Activated gamma-delta T cell (primary cell): ENCODE data around the gene PXT1.
"Not testable (repeated sequence)": the region's sequence is repeated elsewhere in the genome, so short reads cannot be mapped to it uniquely, and the experiment has no call there.

Experiments
- DNase-seq: peaks from one replicate; lab custom pipeline; 2025; lab: John Stamatoyannopoulos, UW
- total RNA-seq, 2 donors: gene quantifications; one replicate each; lab custom pipeline; 2026; lab: John Stamatoyannopoulos, UW

The PXT1 gene, protein sequence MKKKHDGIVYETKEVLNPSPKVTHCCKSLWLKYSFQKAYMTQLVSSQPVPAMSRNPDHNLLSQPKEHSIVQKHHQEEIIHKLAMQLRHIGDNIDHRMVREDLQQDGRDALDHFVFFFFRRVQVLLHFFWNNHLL
- total RNA-seq: 0.10 to 0.39 reads per million in 2 donors

DNA sequence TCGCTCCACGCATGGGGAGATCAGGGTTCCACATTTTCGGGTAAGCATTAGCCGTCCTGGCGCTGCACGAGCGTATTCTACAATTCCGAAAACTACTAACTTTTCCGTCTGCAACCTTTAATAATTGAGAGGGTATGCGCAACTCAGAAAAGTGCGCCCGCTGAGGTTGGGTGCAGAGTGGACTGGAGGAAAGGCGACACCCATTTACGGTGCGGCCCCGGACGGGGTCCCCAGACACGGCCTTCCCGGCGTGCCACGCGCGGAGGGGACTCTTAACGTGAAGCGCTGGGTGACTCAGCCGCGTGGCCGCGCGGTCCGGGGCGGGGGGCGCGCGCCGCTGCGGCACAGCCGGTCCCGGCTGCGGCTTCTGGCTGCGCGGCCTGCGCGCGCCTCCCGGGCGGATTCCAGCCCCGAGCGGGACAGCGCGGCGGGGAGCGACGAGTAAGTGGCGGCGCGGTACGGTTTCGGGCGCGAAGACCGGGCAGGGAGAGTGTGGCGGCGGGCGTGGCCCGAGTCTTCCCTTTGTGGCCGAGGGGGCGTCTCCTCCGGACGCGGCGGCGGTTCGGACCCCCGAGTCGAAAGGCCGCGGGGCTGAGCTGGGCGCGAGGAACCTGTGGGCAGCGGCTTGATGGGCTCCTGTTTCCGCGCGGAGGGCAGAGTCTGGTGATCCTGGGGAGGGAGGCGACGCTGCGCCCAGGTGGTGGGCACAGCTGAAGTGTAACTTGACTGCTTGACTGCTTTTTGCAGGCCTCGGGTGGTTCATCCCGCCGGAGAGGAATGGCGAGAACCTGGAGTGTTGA, at the start of gene PXT1, which contains the start of gene KCTD20:
Gene PXT1 (minus strand): TSS at position 184 of the 800 bp plus-strand sequence. CDS start 16,772 bp downstream, outside the sequence.
Gene KCTD20 (plus strand): TSS at position 330 of the 800 bp plus-strand sequence. CDS start 27,098 bp downstream, outside the sequence.
- DNase-seq: peak; percentile 80

DNA sequence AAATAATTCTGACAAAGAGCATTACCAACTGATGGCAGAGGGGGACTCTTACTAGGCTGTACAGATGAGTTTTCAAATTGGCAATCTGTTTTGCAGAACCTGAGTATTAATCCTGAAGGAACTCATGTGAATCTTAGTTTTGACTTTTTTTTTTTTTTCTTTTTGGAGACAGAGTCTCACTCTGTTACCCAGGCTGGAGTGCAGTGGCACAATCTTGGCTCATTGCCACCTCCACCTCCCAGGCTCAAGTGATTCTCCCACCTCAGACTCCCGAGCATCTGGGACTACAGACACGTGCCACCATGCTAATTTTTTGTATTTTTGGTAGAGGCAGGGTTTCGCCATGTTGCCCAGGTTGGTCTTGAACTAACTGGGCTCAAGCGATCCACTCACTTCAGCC, 49.4 kb upstream of the PXT1 start:
- DNase-seq: no peak

DNA sequence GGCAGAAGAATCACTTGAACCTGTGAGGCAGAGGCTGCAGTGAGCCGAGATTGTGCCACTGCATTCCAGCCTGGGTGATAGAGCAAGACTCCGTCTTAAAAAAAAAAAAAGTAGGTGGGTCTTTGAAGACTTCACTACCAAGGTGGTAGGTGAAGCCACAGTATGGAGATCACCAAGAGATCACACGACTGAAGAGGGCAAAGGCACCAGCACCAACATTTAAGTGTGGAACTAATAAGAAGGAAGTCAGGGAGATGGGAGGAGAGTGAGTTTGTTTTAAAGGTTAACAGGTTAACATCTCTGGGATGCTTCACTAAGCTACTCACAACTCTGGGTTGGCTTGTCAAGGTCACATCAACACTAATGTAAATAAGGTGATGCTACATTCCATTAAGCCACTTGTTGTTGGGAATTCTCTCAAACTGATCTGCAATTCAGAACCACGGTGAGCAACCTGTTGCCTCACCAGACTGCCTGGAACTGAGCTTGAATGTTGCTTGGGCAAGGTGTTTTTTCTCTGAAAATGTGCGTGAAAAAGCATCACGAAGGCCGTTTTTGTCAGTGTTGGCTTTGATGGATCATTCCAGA, 48.8 kb upstream of the PXT1 start:
- DNase-seq: no peak

DNA sequence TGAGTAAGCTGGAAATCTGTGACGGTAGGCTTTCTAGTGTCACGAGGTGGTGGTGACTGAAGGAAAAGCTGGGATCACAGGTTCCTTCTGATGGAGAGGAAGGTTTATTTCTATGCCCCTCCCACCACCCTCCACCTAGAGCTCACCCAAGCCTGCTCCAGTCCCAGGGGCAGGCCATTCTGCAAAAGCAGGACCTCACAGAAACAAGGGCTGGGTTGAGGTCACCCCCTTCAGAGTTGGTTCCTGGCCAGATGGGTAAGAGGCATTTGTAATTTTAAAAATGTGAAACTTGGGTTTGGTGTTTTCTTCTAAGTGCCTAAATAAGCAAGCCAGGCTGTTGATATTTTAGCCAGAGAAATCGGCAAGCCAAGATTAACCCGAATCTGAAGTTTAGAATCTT, 46.8 kb upstream of the PXT1 start:
- DNase-seq: no peak

DNA sequence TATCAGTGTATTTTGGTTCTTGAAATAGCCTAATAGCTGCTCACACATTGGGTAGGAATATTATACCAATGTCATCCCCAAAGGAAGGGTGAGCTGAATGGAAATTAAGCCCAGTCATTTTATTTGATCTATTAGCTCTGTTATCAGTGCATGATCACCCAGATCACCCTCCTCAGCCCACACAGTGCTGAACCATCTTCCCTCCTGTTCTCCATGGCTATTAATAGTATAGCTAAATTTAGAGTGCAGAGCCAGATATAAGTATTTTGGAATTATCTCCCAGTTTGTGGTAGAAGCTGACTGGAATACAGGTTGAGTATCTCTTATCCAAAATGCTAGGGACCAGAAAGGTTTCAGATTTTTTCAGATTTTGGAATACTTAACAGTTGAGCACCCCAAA, 45.6 kb upstream of the PXT1 start:
- DNase-seq: no peak

DNA sequence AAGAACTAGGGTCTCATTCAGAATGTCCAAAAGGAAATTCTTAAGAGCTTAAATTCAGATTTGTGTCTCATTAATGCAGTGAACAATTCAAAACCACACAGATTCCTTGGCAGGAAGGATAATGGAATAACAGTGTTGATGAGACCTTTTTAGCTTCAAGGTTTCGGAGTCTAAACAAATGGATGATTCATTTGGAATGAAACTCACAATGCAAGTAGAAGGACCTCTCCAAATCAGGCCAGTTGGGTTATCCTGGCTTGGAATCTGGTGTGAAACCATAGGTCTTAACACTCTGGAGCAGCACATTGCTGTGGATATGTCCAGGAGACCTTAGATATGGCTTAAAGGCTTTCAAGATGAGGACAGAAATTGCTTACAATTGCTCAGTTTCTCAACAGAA, 45.0 kb upstream of the PXT1 start:
- no peak for DNase-seq

DNA sequence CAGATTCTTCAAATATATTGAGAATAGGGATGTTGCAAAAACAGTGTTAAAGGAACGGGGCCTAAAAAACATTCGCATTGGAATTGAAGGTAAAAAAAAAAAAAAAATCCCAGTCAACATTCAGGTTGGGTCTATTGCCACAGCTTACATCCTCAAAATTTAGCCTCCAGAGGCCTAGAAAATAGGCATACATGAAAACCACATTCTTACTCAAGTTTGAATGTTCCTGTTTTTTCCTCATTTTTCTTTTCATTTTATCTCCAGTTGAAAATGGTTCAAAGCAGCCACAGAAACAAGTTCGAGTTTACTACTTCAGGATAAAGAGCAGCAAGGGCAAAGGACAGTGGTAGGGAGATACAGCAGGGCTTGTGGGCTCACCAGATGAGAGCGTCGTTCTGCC, 42.1 kb upstream of the PXT1 start:
- no peak for DNase-seq

DNA sequence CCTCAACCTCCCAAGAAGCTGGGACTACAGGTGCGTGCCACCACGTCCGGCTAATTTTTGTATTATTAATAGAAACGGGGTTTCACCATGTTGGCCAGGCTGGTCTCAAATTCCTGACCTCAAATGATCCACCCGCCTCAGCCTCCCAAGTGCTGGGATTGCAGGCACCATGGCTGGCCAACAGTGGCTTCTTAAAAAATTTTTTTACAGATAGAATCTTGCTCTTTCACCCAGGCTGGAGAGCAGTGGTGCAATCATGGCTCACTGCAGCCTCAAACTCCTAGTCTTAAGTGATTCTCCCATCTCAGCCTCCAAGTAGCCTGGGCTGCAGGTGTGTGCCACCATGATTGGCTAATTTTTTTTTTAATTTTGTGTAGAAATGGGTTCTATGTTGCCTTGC, 40.7 kb upstream of the PXT1 start:
- DNase-seq: not testable (repeated sequence)

DNA sequence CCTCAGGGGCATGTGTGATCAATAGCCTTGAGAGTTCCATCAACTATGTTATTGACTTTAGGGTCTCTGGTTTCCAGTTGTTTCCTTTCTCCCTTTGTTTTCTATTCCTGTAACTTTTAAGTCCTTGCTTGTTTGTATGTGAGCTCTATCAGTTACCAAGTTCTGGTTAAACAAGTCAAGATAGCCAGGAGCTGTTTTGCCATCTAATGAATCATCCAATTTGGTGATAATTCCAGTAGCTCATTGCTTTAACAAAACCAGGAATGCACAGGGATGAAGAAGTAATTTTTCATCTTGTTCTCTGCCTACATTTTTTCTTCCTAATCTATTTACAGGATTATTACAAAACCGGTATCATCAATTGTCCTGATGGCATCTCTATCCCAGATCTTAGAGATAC, 36.6 kb upstream of the PXT1 start:
- no peak for DNase-seq

DNA sequence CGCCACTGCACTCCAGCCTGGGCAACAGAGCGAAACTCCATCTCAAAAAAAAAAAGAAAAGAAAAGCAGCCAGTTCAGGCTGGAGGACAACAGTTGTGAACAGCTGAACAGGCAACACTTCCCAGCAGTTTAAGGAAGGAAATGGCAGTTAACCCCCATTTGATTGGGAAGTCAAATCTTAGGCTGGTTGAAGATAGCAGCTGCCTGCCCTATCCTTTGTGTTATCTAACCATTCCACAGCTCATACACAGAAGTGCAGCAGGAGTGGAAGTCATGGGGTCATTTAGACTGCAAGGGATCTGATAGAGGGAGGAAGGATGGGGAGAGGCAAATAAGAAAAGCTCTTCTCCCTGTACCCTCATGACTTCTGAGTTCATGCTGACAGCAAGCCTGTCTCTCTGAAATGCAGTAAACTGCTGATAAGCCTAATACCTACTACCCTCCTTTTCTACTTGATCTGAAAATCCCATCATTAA, 35.4 kb upstream of the PXT1 start:
- no peak for DNase-seq

DNA sequence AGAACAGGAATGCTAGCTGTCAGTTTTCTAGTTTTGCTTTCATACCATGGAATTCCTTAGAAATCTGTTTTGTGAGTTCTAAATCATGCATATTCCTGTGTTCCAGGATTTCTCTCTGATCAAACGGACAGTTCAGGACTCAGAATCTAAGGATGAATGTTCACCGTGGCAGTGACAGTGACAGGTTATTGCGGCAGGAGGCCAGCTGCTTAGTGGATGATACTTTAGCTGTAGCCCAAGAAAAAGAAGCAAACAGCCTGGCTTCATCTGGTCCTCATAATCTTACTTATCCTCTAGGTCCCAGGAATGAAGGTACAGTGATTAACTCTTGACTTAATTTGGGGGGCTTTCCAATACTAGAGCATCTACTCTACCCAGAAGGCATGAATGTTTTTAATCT, 27.3 kb upstream of the PXT1 start:
- DNase-seq: no peak

DNA sequence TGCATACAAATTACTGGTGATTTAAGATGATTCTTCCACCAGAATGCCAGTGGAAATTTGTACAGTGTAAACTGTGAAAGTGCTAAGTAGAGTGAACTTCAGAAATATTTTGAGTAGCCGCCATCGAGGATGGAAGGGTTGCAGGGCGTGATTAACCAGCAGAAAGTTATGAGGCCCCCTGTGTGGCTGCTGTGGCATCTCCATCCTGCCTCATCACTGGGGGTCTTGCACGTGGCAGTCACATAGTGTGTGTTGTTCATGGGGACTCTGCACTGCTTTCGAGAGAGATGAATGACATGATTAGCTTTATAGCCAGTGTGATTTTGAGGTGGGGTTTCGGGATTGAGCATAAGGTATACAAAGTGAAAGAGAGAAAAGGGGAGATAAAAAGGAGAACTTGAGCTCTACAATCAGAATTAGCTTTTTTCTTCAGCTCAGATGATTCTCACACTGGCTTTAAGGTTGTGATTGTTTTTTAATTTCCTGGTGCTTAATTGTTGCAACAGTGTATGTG, 26.6 kb upstream of the PXT1 start:
- DNase-seq: no peak

DNA sequence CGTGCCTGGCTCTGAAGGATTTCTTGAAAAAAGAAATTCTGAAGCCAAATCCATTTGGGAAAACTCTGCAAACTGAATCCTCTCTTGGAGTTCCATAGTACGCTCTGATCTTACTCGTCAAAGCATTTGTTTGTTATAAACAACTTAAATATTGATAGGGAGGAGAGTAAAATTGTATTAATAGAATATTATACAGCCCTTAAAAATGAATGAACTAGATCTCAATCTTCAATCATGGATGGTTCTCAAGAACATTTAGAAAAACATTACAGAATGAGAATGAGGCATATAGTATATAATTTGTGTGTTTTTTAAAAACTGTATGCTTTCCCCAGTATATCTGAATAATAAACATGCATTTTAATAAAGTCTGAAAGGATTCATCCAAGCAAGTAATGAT, 25.0 kb upstream of the PXT1 start:
- DNase-seq: no peak

DNA sequence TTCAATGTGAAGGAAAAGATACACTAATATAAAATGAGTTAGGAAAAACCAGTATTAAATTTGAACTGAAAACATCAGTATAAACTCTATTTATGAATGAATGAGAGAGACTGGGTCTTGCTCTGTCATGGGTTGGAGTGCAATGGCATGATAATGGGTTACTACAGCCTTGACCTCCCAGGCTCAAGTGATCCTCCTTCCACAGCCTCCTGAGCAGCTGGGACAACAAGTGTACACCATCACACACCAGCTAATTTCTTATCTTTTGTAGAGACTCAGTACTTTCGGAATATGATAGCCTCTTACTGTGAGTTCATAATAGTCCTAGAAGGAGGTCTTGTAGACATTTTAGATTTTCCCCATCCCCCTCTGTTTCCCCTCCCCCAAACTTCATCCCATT, 21.6 kb upstream of the PXT1 start:
- no peak for DNase-seq

DNA sequence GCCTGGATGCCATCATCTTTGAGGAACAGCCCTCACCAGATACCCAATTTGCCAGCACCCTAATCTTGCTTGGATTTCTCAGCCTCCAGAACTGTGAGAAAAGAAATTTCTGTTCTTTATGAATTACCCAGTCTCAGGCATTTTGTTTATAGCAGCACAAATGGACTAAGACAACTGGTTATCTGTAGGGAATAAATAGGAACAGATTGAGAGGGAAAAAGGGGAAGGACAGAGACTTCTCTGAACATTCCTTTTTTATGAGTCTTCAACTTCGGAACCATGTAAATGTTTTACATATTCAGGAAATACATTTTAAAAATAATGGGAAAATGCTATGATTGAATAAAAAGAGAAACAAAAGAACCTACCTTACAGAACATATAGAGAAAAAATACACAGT, 21.0 kb upstream of the PXT1 start:
- no peak for DNase-seq

DNA sequence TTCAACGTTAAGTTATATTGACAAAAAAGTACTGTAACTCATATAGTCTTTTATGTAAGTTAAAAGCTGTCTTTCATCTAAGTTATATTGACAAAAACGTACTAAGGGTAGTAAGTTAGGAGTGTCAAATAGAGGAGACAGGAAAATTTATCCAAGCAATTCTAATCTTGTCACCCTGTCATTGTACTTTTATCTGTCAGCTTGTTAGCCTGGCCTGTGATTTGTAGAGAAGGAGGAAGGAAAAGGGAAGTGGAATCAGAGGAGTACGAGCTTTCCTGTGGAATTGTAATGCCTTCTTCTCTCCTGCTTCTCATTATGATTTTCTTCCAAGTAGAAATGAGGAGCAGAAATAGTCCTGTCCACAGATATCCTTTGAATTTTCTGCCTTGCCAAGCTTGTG, 19.0 kb upstream of the PXT1 start:
- DNase-seq: no peak

DNA sequence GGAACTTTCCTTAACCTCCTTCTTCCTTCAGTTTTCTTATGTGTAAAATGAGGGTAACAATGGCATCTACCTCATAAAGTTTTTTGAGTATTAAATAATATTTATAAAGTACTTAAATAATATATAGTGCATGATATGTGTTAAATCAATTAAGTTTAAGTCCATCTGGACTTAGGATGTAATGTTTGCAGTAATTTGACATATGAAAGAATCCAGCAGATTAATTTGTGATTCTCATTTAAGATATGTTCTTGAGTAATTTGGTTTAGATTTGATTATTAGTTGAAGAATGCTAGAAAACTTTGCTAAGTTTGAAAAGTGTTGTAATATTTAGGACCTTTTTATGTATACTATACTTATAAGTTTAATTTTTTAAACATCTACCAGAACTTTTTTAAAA, 18.3 kb upstream of the PXT1 start:
- DNase-seq: no peak

DNA sequence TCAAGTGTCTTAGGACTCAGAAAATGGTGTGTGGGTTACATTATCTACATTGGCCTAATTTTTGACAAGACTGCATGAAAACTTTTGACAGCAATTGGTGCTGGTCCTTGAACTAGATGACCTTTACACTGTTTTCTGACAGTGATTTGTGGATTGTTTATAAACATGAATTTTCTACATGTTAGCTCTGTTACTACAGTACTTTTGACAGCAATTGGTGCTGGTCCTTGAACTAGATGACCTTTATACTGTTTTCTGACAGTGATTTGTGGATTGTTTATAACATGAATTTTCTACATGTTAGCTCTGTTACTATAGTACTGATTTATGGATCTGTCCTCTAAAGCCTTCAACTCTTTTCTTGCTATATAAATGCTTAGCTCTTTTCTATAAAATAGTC, 16.8 kb upstream of the PXT1 start:
- DNase-seq: no peak

DNA sequence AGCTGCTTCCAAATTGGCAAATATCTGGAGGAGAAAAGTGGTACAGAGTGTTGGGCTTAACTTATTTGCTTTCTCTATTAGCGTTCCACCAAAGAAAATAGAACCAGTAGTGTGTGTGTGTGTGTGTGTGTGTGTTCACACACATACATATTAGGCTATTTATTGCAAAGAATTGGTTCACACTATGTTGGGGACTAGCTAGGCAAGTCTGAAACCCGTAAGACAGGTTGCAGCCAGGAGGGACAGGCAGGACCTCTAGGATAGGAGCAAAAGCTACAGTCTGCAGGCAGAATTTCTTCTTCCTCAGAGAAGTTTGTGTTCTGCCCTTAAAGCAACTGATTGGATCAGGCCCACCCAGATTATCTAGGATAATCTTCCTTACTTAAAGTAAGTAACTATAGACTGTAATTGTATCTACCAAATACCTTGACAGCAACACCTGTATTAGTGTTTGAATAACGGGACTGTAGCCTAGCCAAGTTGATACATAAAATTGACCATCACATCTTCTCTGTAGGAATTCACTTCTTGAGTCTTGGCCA, 12.9 kb upstream of the PXT1 start:
- DNase-seq: no peak

DNA sequence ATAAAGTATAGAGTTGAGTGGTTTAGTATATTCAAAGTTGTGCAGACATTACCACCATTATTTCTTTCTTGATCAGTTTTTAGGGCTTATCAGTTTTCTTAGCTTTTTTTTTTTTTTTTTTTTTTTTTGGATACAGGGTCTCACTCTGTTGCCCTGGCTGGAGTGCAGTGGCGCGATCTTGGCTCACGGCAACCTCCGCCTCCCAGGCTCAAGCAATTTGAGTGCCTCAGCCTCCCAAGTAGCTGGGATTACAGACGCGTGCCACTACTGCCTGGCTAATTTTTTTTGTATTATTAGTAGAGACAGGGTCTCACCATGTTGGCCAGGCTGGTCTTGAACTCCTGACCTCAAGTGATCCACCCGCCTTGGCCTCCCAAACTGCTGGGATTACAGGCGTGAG, 10.2 kb upstream of the PXT1 start:
- not testable (repeated sequence) for DNase-seq

DNA sequence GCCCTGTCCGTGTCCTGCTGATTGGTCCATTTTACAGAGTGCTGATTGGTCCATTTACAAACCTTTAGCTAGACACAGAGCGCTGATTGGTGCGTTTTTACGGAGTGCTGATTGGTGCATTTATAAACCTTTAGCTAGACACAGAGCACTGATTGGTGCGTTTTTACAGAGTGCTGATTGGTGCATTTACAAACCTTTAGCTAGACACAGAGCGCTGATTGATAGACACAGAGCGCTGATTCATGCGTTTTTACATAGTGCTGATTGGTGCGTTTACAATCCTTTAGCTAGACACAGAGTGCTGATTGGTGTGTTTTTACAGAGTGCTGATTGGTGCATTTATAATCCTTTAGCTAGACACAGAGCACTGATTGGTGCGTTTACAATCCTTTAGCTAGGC, 6.5 kb upstream of the PXT1 start:
- DNase-seq: not testable (repeated sequence)

DNA sequence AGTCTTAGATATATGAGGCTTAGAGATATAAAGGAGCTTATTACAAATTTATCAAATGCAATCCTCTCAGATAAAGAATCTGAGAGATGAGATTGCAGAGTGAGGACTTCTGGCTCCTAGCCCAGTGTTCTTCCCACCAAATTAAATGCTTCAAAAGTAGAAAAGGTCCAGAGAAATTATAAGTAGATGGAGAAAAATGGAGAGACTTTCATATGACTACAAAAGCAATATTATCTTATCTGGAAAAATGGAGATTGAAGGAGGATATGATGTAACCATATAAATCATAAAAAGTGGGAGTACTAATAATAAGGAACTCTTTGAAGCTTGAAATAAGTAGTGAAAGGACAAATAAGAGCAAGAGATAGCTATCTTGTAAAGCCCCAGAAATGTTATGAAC, 3.0 kb upstream of the PXT1 start:
- no peak for DNase-seq

DNA sequence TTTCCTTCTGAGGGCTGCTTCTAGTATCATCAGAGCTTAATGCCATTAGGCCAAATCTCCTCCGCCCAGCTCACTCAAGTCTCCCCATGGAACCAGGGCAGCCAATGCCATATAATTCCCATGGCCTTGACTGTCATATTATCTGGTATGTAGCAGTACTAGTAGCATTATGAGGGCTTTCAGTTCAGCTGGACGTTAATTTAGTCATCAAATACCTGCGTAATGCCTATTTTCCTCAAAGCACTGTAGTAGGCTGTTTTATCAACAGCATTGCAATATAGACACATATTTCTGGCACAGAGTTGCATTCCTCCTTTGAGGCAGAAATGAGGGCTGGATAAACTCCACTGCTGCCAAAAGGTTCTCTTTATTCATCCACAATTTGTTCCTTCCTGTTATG, 1.8 kb upstream of the PXT1 start:
- DNase-seq: no peak
